GM19395 (cell line): Measurements from ENCODE around the gene MYCN.

Experiments used
- ATAC-seq: cut with Tn5 transposase; IDR thresholded peaks from one replicate; pipeline ENCODE4 v1.9.1; 2021; ENCODE audit warnings: mild to moderate bottlenecking, moderate library complexity; ENCODE audit not compliant: unreplicated experiment

MYCN gene

DNA sequence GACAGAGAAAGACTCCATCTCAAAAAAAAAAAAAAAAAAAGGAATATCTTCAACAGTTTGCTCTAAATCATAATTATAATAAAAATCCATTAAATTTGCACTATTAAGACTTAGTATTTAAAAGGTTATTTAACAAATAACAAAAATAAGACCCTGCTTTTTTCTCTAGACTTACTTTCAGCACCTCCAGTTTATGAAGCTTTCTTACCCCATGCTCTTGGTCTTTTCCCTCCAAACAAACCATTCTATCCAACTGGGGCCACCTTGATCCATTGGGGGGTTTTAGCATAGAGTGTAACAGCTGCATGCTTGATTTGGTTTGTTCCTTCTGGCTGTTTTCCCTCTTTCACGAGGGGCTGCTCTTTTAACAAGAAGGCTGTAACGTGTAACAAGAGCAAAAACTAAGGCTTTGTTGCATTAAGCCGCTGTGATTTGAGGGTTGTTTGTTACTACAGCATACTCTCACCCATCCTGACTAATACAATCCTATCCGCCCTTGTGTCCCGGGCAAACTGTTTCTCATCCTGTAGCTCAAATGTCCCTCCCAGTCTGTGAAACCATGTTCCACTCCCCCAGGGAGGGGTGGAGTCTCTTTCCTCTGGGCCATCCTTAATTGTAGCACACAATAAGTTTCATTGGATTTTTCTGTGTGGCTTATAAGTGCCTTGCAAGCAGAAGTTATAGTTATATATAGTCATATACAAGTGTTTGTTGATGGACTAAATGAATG, 9.6 kb upstream of the MYCN start:
- ATAC-seq, result no peak

DNA sequence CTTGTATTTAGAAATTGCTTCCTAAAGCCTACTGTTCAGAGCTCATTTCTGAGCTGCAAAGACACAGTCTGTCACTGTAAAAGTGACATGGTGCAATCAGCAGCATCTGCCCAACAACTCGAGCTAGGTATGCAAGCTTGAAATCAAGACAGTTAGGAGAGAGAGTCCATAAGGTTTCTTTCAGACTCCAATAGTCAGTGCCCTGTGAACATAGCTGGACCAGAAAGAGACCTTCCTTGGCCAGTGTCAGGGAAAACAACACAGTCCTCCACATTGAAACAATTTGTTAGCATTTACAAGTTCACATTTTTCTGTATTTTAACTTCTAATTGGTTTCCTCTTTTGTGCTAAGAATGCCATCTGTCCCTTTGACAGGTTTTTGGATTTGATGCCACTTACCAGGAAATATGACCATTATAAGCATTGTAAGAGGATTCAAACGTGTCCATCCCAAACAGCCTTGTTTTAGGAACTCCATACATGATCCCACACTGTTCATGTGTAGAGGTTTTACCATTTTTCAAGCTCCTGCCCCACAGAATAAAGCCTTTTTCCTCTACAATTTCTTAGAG, 8.9 kb upstream of the MYCN start:
- ATAC-seq, result no peak

DNA sequence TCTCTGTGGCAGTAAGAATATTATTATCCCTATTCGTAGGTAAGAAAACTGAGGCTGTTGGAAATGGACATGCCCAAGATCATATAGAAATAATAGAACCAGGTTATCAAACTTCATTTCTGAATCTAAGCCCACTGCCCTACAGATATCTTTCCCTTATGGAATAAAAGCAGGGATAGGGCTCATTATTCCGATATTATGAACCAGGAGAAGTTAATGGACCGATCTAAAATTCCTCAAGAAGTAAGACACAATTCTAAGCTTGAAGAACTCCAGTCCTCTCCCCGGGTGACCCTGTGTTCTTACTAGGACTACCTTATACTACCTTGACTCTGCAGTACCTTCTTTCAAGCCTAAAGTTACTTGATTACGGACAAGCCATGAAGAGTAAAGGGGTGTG, 8.4 kb upstream of the MYCN start:
- ATAC-seq, result no peak

DNA sequence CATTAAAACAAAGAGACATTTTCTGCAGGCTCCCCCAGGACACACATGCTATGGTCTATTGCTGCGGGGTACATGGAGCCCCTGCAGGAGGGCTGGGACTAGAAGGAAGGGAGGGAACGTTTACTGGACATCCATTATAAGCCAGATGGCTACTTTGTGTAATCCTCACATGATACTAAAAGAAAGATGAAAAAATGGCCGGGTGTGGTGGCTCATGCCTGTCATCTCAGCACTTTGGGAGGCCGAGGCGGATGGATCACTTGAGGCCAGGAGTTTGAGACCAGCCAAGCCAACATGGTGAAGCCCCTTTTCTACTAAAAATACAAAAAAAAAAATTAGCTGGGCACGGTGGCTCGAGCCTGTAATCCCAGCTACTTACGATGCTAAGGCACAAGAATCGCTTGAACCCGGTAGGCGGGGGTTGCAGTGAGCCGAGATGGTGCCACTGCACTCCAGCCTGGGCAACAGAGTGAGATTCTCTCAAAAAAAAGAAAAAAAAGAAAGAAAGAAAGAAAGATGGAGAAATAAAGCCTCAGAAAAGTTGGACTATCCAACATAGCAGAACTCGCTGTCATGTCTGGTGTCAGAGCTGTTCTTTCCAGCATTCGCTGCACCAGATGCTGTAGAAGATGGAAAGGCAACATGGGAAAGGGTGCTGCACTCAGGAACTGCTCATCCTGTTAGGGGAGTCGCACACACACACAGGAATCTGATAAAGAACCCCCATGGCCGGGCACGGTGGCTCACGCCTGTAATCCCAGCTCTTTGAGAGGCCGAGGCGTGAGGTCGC, 7.8 kb upstream of the MYCN start:
- ATAC-seq, result no peak

DNA sequence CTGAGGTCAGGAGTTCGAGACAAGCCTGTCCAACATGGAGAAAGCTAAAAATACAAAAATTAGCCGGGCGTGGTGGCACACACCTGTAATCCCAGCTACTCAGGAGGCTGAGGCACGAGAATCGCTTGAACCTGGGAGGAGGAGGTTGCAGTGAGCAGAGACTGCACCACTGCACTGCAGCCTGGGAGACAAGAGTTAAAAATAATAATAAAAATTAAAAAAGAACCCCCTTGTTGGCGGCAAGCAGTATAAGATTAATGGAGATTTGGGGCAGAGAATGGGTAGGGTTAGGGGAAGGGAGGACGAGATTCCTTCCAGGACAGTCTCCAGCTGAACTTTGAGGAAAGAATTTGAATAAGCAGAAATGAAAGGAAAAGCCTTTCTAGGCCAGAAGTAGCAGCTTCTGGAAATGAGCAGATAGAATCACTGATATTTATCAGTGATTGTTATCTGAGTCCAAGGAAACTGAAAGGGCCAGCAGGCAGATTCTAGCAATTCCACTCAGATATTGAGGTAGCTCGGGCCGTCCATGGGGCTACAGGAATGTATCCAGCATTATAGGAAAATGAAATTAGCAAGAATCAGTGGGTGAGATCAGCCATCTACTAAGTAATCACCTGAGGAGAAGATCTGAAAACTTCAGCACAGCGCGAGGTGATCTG, 7.0 kb upstream of the MYCN start:
- ATAC-seq, result no peak

DNA sequence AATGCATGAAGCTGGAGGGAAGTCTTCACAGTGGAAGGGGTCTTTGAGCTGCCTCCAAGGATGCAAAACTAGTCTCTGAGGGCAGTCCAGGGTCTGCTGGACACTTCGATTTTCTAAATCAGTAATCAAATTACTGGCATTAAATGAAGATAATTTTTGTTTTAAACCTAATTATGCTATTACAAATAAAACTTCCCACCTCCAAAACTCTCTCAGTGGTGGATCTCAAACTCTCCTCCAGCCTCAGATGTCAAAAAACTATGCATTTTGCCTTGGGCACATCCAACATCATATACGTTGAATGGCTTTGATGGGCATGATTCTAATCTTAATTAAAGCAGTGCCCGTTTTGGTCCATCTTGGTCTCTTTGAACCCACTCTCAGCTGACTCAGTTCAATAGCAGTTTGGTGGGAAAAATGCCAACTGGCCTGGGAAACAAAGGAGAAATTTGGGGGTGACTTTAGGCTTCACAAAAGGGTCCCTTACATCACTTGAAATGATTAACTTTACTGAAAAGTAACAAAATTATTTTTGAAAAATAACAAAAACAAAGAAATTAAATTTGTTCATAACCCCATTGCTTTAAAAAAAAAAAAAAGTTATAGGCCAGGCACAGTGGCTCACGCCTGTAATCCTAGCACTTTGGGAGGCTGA, 5.9 kb upstream of the MYCN start:
- no peak for ATAC-seq

DNA sequence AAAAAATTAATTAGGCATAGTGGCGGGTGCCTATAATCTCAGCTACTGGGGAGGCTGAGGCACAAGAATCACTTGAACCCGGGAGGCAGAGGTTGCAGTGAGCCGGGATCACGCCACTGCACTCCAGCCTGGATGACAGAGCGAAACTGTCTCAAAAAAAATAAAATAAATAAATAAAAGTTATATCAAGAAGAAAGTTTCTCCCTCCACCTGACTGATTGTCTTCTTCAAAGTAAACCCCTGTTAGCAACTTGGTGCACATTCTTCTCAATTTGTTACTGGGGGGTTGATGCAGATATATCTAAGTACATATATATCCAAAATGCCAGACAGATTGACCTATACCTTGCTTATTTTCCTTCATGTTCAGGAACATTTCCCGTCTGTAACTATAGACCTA, 5.2 kb upstream of the MYCN start:
- no peak for ATAC-seq

DNA sequence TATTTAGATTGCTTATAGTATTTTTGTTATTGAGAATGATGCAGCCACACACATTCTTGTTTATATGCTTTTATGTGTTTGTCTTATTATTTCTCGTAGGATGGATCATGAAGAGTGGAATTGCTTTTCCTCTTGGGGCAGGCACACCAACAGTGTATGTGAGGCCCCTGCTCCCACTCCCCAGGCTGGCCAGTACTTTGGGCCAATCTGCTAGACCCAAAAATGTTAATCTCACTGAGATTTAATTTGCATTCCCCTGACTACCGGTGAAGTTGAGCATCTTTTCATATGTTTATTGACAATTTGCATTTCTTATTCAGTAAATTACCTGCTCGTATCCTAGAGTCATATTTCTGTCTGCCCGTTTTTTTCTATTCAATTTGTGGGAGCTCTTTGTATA, 4.7 kb upstream of the MYCN start:
- ATAC-seq, result no peak

DNA sequence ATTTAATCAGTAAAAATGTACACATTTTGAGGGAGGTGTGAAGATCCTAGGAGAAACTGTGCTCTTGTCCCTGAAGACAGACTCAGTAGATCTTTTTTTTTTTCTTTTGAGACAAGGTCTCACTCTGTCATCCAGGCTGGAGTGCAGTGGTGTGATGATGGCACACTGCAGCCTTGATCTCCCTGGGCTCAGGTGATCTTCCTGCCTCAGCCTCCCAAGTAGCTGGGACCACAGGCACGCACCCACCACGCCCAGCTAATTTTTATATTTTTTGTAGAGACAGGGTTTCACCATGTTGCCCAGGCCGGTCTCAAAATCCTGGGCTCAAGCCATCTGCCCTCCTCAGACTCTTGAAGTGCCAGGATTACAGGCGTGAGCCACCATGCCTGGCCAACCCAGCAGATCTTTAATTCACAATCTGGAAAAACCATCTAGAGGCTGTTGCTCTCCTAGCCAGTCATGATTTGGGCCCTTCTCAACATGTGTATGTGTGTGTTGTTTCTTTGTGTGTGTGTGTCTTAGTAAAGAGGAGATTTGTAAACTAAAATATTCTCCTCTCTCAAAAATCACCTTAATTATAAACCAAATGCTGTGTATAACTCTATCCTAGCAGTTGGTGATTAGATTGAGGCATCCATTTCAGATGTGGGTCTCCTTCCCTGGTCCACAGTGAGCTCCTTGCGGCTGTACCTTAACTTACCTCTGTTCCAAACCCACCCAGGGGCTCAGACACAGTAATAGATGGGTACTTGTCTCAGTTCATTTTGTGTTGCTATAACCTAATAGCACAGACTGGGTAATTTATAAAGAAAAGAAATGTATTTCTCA, 3.9 kb upstream of the MYCN start:
- no peak for ATAC-seq

DNA sequence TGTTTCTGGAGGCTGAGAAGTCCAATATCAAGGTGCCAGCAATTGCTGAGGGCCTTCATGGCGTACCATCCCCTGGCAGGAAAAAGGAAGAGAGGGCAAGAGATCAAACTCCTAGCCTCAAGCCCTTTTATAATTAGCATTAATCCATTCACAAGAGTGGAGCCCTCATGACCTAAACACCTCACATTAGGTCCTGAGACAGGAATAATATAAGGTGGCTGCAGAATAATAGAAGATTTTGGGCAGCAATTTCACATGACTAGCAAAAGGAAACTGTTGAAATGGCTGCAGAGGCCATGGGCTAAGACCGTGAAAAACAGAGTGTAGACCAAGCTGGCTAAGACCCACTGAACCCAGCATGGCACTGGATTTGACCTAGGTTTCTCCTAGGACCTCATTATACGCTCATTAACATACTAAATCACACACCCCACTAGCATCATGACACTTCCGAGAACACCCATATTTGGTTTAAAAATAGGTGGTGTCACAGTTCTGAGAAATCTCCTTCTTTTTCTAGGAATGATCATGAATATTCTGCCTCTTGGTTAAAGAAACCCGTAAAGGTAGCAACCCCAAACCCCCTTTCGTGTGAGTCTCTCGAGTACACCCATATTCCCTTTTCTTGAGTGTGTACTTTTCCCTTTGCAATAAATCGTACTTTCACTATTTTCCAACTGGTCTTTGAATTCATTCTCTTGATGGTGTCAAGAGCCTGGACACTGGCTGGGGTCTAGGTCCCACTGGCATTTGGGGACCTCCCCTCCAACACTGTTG, 3.1 kb upstream of the MYCN start:
- no peak for ATAC-seq

DNA sequence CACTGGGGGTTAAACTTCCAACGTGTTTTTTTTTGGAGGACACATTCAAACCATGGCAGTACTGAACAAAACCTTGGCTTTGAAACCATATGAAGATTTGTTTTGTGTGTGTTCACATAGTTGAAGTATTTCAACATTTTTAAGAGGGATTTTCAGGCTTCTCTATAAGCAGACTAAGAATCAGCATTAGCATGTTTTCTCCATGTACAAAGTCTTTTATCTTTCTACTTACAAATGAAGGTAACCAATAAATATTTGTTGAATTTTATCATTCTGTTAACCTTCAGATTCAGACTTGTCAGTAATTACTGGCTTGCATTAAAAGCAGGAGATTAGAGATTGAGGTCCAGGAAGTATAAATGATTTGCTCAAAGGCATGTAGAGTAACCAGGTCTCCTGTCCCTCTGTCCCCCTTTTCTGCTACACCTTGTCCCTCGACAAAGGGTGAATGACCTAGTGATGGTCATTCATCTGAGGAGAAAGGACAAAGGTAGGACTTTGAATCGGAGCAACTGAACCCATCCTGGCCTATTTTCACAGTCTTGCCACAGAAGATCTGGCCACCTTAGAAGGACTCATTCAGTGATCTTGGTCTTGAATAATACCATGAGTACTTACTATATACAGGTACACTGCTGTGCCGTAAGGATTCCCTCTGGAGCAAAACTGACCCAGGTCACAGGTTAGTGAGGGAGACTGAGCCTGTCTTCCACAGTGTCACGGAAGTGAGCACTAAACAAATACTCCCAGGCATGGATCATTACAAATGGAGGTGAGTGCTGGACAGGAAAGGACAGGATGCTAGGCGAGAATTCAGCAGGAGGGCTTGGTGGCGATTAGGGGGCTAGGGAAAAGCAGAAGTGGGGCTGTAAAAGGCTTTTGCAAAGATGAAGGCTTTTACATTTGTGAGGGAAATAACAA, 2.2 kb upstream of the MYCN start:
- no peak for ATAC-seq

DNA sequence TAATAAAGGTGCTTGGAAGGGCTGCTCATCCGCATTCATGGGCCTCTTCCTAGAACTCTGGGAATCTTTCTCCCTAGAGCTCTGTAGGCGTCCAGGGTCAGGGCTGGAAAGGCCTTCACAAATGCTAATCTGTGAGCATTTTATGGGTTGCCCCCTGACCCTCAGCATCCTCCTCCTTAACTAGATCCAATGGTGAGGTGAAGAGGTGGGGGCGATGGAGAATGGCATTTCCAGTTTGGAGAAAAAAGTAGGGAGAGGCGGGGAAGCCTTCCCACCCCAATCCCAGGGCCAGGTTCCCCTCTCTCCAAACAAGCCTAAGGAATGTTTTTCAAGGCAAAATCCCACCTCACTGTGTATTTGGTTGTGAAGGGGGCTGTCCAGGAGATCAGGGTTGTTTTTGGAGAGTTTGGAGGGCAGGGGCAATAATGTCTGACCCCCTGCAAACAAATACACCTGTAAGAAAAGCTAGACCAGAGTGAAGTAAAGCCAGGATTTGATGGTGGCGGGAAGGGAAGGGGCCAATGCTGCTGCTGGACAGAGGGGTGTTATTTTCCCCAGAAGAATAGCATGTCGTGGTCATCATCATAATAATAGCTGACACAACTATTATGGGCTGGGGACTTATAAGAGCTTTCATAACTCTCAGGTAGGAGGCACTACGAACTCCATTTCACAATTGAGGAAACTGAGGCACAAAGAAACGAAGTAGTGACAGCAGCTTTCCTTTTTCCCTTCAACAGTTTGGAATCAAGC, 1.4 kb upstream of the MYCN start:
- no peak for ATAC-seq

DNA sequence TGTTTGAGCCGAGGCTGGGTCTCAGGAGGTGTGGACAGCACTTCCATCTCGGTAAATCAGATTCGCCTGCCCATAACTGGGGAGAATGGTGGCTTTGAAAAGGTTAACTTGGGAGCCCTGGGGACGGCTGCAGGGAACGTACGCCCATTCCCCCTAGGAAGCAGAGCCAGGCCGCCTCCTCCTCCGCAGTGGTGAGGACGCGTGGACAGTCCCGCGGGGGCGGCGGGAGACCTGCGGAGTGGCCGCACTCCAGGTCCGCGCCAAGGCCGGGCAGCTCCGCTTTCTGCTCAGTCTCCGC, 845 bp upstream of the MYCN start:
- no peak for ATAC-seq

DNA sequence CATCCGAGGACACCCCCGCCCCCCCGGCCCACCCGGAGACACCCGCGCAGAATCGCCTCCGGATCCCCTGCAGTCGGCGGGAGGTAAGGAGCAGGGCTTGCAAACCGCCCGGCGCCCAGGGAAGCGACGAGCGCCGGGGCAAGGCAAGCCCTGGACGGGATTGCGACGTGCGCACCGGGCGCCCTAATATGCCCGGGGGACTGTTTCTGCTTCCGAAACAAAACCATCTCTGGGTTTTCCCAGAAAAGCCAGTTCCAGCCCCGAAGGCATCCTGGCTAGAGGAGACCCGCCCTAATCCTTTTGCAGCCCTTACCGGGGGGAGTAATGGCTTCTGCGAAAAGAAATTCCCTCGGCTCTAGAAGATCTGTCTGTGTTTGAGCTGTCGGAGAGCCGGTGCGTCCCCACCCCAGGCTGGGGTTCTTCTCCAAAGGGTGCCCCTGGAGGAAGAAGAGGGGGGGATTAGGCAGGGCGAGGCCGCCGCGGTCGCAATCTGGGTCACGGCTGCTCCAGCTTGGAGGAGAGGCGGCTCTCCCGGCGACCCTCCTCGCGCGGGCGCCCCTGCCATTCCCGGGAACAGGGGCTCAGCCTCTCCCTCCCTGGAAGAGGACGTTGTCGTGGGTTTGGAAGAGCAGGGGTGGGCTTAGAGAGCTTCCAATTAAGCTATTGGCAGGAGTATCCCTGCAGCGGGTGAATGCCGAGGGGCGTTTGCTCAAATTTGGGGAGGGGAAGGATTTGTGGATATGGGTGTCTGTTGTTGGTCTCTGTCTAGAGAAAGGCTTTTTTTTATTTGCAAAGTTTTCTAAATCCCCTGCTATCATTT, 521 bp downstream of the MYCN start:
- no peak for ATAC-seq

DNA sequence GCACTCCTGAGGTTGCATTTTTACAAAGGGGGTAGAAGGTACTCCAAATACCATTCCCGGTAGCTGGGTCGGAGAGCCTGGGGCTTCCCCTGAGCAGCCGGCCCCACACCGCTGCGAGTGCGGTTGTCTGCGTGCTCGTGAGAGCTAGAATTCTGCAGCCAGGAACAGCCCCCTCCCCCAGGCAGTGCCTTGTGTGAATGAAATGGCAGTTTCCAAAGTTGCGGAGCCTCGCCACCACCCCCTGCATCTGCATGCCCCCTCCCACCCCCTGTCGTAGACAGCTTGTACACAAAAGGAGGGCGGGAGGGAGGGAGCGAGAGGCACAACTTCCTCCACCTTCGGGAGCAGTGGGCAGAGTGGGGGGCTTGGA, 1.1 kb downstream of the MYCN start:
- ATAC-seq, result no peak

DNA sequence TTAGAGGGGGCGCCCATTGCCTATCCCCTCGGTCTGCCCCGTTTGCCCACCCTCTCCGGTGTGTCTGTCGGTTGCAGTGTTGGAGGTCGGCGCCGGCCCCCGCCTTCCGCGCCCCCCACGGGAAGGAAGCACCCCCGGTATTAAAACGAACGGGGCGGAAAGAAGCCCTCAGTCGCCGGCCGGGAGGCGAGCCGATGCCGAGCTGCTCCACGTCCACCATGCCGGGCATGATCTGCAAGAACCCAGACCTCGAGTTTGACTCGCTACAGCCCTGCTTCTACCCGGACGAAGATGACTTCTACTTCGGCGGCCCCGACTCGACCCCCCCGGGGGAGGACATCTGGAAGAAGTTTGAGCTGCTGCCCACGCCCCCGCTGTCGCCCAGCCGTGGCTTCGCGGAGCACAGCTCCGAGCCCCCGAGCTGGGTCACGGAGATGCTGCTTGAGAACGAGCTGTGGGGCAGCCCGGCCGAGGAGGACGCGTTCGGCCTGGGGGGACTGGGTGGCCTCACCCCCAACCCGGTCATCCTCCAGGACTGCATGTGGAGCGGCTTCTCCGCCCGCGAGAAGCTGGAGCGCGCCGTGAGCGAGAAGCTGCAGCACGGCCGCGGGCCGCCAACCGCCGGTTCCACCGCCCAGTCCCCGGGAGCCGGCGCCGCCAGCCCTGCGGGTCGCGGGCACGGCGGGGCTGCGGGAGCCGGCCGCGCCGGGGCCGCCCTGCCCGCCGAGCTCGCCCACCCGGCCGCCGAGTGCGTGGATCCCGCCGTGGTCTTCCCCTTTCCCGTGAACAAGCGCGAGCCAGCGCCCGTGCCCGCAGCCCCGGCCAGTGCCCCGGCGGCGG, 1.7 kb downstream of the MYCN start:
- ATAC-seq, result no peak
